Esophagus squamous epithelium (tissue), 4 donors: Measurements from ENCODE around the gene RSL1D1.

Source experiments
- CTCF ChIP-seq, 6 experiments: fragments of 450-650 bp in 4 of 6; fragments of 200-600 bp in 2 of 6; sonication (generic) in 2 of 6; IDR thresholded peaks; one replicate each; pipeline ENCODE4 v1.5.1; 2016 to 2019; ENCODE audit warnings: antibody characterized with exemption in 6 of 6, mild to moderate bottlenecking in 4 of 6, moderate library complexity in 4 of 6
- POLR2A ChIP-seq, 4 donors: fragments of 450-650 bp; IDR thresholded peaks; one replicate each; pipeline ENCODE4 v1.6.1; 2017; ENCODE audit warnings: antibody characterized with exemption in 4 of 4, mild to moderate bottlenecking in 4 of 4, moderate library complexity in 3 of 4

GRCh38 chr16:11797957-11798299 lies 53.4 kb downstream of the RSL1D1 start:
- TF ChIP-seq CTCF (IDR thresholded peaks at IDR 0.05) (no peak), POLR2A (IDR thresholded peaks at IDR 0.05) (no peak)
